ENCODE results near the gene PDE3B. TPM values are rescaled to one million over a fixed set of nuclear protein-coding genes. Genes with fewer than 3 reads are reported as not detected.
"Not testable (repeated sequence)": the region's sequence is repeated elsewhere in the genome, so short reads cannot be mapped to it uniquely, and the experiment has no call there.

PDE3B gene
- total RNA-seq, 1 donor from 2014 or later, result 24.3 TPM

DNA sequence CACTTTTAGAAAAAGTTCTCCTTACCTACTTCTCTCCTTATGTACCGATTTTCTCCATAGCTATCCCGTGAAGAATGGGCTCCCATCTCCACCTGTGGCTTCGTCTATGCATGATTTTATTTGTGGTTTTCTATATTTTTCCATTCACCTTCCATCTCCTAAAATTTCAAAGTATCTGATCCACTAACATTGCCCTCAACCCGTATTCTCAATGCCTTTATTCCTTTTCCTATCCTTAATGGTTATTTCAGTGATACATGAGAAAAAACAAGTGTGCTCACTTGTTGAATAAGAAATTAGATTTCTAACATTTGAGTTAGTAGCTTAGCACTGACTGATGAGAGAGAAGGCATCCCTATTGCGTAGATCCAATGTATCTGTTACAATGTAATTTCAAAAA, 231.6 kb downstream of the PDE3B start:
- Mint-ChIP-seq H3K36me3 (ENCODE audit: low read depth) (peaks cover 19% of the 10 kb centered on the region), H3K4me3 (no peak overlapping the region), H3K27ac (ENCODE audit: unreplicated experiment) (no peak overlapping the region), H3K4me1 (no peaks in the 10 kb centered on the region), H3K9me3 (no peaks in the 10 kb centered on the region), H3K27me3 (ENCODE audit: low read depth) (no peaks in the 10 kb centered on the region)
- DNase-seq (ENCODE audit: low read depth, low spot score), result no peak
- TF ChIP-seq, protein P1, sequence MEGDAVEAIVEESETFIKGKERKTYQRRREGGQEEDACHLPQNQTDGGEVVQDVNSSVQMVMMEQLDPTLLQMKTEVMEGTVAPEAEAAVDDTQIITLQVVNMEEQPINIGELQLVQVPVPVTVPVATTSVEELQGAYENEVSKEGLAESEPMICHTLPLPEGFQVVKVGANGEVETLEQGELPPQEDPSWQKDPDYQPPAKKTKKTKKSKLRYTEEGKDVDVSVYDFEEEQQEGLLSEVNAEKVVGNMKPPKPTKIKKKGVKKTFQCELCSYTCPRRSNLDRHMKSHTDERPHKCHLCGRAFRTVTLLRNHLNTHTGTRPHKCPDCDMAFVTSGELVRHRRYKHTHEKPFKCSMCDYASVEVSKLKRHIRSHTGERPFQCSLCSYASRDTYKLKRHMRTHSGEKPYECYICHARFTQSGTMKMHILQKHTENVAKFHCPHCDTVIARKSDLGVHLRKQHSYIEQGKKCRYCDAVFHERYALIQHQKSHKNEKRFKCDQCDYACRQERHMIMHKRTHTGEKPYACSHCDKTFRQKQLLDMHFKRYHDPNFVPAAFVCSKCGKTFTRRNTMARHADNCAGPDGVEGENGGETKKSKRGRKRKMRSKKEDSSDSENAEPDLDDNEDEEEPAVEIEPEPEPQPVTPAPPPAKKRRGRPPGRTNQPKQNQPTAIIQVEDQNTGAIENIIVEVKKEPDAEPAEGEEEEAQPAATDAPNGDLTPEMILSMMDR (conservative IDR thresholded peaks at IDR 0.05), result no peak

DNA sequence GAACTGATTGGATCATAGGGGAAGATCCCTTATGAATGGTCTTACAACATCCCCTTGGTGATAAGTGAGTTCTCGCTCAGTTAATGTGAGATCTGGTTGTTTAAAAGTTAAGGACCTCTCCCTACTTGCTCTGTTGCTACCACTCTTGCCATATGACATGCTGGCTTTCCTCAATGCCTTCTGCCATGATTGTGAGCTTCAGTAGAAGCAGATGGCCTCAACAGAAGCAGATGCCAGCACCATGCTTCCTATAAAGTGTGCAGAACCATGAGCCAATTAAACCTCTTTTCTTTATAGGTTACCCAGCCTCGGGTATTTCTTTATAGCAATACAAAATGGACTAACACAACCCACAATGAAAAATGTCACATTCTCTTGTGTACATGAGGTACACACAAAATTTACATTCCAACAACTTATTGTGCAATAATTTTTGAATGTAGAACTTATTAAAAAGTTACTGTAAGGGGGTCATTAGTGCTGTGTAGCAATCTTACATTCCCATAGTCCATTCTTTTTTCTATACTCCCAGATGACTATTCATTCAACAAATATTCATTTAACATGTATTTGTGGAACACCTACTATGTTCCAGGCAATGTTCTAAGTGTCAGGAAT, 238.1 kb downstream of the PDE3B start:
- Mint-ChIP-seq H3K9me3 (peaks cover 2% of the 10 kb centered on the region), H3K4me1 (no peaks in the 10 kb centered on the region), H3K36me3 (ENCODE audit: low read depth) (peaks cover 28% of the 10 kb centered on the region), H3K27me3 (ENCODE audit: low read depth) (no peaks in the 10 kb centered on the region), H3K27ac (ENCODE audit: unreplicated experiment) (no peak overlapping the region), H3K4me3 (no peak overlapping the region)
- TF ChIP-seq, protein P1 (conservative IDR thresholded peaks at IDR 0.05), result no peak
- no peak for DNase-seq (ENCODE audit: low read depth, low spot score)

DNA sequence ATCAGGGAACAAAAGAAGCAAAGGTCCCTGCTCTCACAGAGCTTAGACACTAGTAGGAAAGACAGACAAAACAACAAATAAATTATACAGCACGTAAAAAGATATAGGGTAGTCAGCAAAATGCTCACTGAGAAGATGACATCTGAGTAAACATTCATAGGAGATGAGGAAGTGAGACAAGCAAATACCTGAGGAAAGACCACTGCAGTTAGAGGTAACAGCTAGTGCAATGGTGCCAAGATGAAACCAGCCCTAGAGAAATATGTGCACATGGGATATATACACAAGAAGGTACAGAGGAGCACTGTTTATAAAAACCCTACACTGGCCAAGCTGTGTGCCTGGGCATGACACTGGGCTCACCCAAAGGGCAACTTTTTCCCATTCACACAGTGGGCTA, 238.6 kb downstream of the PDE3B start:
- no peaks in the 10 kb centered on the region for H3K27me3 Mint-ChIP-seq (ENCODE audit: low read depth)
- no peak overlapping the region for H3K27ac Mint-ChIP-seq (ENCODE audit: unreplicated experiment)

GRCh38 chr11:14883683-14884082, 240.1 kb downstream of the PDE3B start:
- peaks cover 20% of the 10 kb centered on the region for H3K36me3 Mint-ChIP-seq (ENCODE audit: low read depth)
- H3K4me3 Mint-ChIP-seq; DNase-seq (ENCODE audit: low read depth, low spot score); H3K27ac Mint-ChIP-seq (ENCODE audit: unreplicated experiment); H3K9me3 Mint-ChIP-seq; H3K4me1 Mint-ChIP-seq; H3K27me3 Mint-ChIP-seq (ENCODE audit: low read depth): not testable (repeated sequence)

More for the DNA sequence above, 238.6 kb downstream of the PDE3B start:
- Mint-ChIP-seq H3K4me1 (no peaks in the 10 kb centered on the region), H3K4me3 (no peak overlapping the region), H3K9me3 (peaks cover 2% of the 10 kb centered on the region), H3K36me3 (ENCODE audit: low read depth) (peaks cover 28% of the 10 kb centered on the region)
- DNase-seq (ENCODE audit: low read depth, low spot score), result no peak
- TF ChIP-seq, protein P1 (conservative IDR thresholded peaks at IDR 0.05), result no peak

DNA sequence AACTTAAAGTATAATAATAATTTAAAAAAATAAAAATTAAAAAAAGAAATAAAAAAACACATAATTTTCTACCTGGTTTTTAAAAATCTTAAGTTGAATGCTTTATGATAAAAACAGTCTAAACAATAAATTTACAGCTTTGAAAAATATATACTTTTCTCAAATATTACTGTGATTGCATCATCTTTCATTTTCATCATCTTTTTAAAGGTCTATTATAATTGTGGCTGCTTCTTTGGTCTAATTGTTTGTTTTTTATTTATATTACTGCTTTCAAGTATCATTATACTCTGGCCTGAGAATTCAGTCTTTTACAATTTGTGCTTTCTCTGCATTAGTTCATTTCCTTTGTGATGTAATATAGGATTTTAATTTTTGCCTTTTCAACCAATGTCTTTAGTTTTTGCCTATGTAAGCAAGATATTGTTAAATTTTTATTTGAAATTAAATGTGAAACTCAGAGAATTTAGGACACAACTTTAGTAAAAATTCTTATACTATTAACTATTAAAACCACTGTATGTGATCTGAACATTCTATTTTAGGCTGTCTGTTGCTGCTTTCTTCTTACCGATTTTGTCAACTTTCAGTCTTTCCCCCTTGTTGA, 241.2 kb downstream of the PDE3B start:
- no peak for DNase-seq (ENCODE audit: low read depth, low spot score)
- peaks cover 12% of the 10 kb centered on the region for H3K4me1 Mint-ChIP-seq
- H3K36me3 Mint-ChIP-seq (ENCODE audit: low read depth), result peaks cover 20% of the 10 kb centered on the region
- H3K9me3 Mint-ChIP-seq, result peaks cover 2% of the 10 kb centered on the region
- no peak overlapping the region for H3K4me3 Mint-ChIP-seq
- TF ChIP-seq, protein P1 (conservative IDR thresholded peaks at IDR 0.05), result no peak
- H3K27me3 Mint-ChIP-seq (ENCODE audit: low read depth), result no peaks in the 10 kb centered on the region
- no peak overlapping the region for H3K27ac Mint-ChIP-seq (ENCODE audit: unreplicated experiment)

DNA sequence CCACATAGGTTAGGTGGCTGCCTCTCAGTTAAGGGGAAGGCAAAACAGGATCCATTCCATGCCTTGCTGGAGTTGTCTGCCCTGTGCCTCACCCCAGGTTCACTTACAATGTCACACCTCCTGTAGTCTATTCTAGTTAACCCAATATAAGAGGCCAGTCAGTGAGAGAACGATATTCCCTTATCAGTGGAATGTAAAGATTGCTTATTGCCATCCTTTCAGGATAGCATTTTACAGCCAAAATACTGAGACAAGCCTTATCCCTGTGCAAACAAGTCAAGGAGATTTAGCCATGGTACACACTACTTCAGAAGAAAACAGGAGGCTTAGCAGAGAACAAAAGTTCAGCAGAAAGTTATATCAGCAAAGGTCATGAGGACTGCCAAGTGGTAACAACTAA, 242.9 kb downstream of the PDE3B start:
- H3K9me3 Mint-ChIP-seq, result peaks cover 2% of the 10 kb centered on the region
- no peak overlapping the region for H3K27ac Mint-ChIP-seq (ENCODE audit: unreplicated experiment)
- no peak overlapping the region for H3K4me3 Mint-ChIP-seq
- H3K4me1 Mint-ChIP-seq, result peaks cover 21% of the 10 kb centered on the region
- peaks cover 16% of the 10 kb centered on the region for H3K36me3 Mint-ChIP-seq (ENCODE audit: low read depth)
- TF ChIP-seq, protein P1 (conservative IDR thresholded peaks at IDR 0.05), result no peak
- no peak for DNase-seq (ENCODE audit: low read depth, low spot score)
- H3K27me3 Mint-ChIP-seq (ENCODE audit: low read depth), result no peaks in the 10 kb centered on the region
